Measurements from ENCODE around the gene NFKBIE. TPM values are rescaled to one million over a fixed set of nuclear protein-coding genes. Genes with fewer than 3 reads are reported as not detected.

NFKBIE gene
- total and polyA plus RNA-seq, 9 of the 15 experiments (the other 6 are each of a cell fraction or from before 2014, with no cell fraction given) = 2.1 to 16.4 (median 11.7) TPM

DNA sequence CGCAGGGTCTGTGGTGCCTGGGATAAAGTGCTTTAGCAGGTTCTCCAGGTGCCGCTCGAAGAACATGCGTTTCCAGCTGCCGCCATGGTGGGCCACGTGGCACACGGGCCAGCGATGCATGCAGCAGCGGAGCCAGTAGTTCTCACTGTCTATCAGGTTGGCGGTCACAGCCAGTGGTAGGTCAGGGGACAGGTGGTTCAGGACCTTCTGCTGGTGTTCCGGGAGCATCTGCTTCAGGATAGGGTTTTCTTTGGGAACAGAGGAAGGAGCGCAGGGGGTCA is 20.9 kb upstream of the NFKBIE start (continued):
- TF ChIP-seq, protein P1, sequence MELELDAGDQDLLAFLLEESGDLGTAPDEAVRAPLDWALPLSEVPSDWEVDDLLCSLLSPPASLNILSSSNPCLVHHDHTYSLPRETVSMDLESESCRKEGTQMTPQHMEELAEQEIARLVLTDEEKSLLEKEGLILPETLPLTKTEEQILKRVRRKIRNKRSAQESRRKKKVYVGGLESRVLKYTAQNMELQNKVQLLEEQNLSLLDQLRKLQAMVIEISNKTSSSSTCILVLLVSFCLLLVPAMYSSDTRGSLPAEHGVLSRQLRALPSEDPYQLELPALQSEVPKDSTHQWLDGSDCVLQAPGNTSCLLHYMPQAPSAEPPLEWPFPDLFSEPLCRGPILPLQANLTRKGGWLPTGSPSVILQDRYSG (tag; conservative IDR thresholded peaks at IDR 0.05; ENCODE audit: low read depth) = no peak
- peak in 1 of 3 experiments; percentile 55 for TF ChIP-seq YY1 (IDR thresholded peaks at IDR 0.05; ENCODE audit: borderline replicate concordance in 1 of 3, control insufficient read depth in 1 of 3, extremely low read depth in 1 of 3, insufficient read depth in 3 of 3, insufficient read length in 1 of 3, insufficient replicate concordance in 2 of 3, low read depth in 1 of 3, low read length in 2 of 3)

DNA sequence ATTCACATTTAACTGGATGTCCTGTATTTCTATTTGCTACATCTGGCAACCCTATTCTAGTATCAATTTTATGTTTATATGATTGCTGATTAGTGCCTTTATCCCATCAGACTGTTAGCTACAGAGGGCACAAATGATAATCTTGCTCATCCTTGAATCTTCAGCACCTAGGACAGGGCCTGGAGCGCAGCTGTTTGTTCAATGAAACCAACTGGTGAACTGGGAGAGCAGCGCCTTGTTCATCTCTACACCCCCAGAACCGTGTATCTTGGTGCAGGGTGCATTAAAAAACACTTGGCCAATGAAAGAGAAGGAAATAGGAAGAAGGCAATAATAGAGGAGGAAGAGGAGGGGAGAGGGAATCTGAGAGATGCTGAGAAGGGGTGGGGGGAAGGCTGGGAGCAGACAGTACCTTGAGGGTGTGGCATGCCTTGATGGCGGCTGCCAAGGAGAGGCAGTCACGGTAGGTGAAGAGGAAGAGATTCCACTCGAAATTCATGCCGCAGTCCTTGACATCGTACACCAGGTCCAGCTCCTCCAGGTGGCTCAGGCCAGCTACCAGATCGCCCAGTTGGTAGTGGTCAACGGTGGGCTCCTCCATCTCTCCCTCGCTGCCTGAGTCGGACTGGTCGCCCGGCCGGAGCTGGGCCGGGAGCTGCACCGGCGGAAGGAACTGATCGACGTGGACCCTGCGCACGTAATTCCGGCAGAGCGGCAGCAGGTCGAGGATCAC is 20.4 kb upstream of the NFKBIE start:
- peak; percentile 73 for FAIRE-seq
- H3K36me3 ChIP-seq (ENCODE audit: control insufficient read depth, insufficient read depth, low read length) = no peaks in the 10 kb centered on the region
- WGBS (ENCODE audit: insufficient coverage, low coverage, missing lambda C conversion rate) = 5% methylated on average over 25 of the region's 25 CpGs
- peak overlapping the region in 1 of 2 experiments; percentile 4; a peak in 1 of 4 replicates for H3K9ac ChIP-seq (ENCODE audit: insufficient read depth in 1 of 2, low read depth in 2 of 2, low read length in 2 of 2)
- ChIA-PET CTCF (ENCODE audit: low intra/inter-chr PET ratio) (no interaction called here), POLR2A (interaction anchor here (0.7 to 5.1 kb wide), 3 partner anchors 11 to 112 kb away, joined by 3 to 20 read pairs (median 6); partner anchors contain the start of gene HSP90AB1)
- in situ Hi-C loops (cut with MboI) (no loop called here), intact Hi-C loops (cut with micrococcal nuclease) (no loop called here)
- ATAC-seq = peak; percentile 72
- DNase-seq (ENCODE audit: extremely low read depth in 1 of 4, low spot score in 3 of 4) = peak in 2 of 4 experiments; percentile 47 to 55
- no peaks in the 10 kb centered on the region for H3K9me3 ChIP-seq (replicated peaks; ENCODE audit: control insufficient read depth, insufficient read depth, low read depth, low read length)
- no TSS peak for BruUV-seq (replicated peaks)
- H2AFZ ChIP-seq (ENCODE audit: low read depth, low read length) = no peak overlapping the region
- no peak overlapping the region for H3K27ac ChIP-seq (ENCODE audit: extremely low read depth, low read depth, low read length)
- no peak overlapping the region for H3K4me3 ChIP-seq
- H4K20me1 ChIP-seq (replicated peaks; ENCODE audit: control insufficient read depth, insufficient read depth, low read length) = no peaks in the 10 kb centered on the region; the same call in 1 of the 2 replicates
- peaks cover 51 to 86% of the 10 kb centered on the region in 2 experiments for H3K27me3 ChIP-seq (ENCODE audit: control insufficient read depth in 2 of 2, insufficient read depth in 2 of 2, low read length in 2 of 2)
- peaks cover 0 to 9% of the 10 kb centered on the region in 2 experiments; a peak in 2 of 5 replicates for H3K4me1 ChIP-seq (replicated peaks in 1 of 2; ENCODE audit: control insufficient read depth in 2 of 2, insufficient read depth in 2 of 2, low read length in 2 of 2)
- H3K79me2 ChIP-seq (ENCODE audit: control insufficient read depth, insufficient read depth, low read length) = no peaks in the 10 kb centered on the region
- H3K9me1 ChIP-seq (ENCODE audit: control insufficient read depth, insufficient read depth, low read length) = no peaks in the 10 kb centered on the region
- no peak overlapping the region for H3K4me2 ChIP-seq (ENCODE audit: insufficient read depth, low read length)
- no peak for TF ChIP-seq TCF7L2 (IDR thresholded peaks at IDR 0.05; ENCODE audit: low read depth, low read length)
- TF ChIP-seq KLF6 (CRISPR knock-in tag; IDR thresholded peaks at IDR 0.05; ENCODE audit: borderline replicate concordance) = no peak
- TF ChIP-seq GTF2A2 (tag; IDR thresholded peaks at IDR 0.05) = no peak
- no peak for TF ChIP-seq ZC3H4 (CRISPR knock-in tag; IDR thresholded peaks at IDR 0.05; ENCODE audit: borderline replicate concordance)
- TF ChIP-seq FOXA3 (CRISPR knock-in tag; conservative IDR thresholded peaks at IDR 0.05 in 1 of 2, IDR thresholded peaks at IDR 0.05 in 1 of 2) = no peak
- peak; percentile 98 for TF ChIP-seq EHMT2 (IDR thresholded peaks at IDR 0.05)
- TF ChIP-seq ZNF696 (CRISPR knock-in tag; conservative IDR thresholded peaks at IDR 0.05) = no peak
- no peak for TF ChIP-seq GABPA (tag; conservative IDR thresholded peaks at IDR 0.05; ENCODE audit: low read depth)
- TF ChIP-seq POLR3G (IDR thresholded peaks at IDR 0.05; ENCODE audit: extremely low read depth, insufficient read length, insufficient replicate concordance) = no peak
- TF ChIP-seq, protein P2, sequence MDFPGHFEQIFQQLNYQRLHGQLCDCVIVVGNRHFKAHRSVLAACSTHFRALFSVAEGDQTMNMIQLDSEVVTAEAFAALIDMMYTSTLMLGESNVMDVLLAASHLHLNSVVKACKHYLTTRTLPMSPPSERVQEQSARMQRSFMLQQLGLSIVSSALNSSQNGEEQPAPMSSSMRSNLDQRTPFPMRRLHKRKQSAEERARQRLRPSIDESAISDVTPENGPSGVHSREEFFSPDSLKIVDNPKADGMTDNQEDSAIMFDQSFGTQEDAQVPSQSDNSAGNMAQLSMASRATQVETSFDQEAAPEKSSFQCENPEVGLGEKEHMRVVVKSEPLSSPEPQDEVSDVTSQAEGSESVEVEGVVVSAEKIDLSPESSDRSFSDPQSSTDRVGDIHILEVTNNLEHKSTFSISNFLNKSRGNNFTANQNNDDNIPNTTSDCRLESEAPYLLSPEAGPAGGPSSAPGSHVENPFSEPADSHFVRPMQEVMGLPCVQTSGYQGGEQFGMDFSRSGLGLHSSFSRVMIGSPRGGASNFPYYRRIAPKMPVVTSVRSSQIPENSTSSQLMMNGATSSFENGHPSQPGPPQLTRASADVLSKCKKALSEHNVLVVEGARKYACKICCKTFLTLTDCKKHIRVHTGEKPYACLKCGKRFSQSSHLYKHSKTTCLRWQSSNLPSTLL (IDR thresholded peaks at IDR 0.05) = no peak
- TF ChIP-seq SMAD3 (CRISPR knock-in tag; conservative IDR thresholded peaks at IDR 0.05) = no peak
- no peak for TF ChIP-seq CBX8 (IDR thresholded peaks at IDR 0.05; ENCODE audit: borderline replicate concordance, extremely low read depth, low read depth, low read length, poor library complexity, severe bottlenecking)
- TF ChIP-seq EP300 (IDR thresholded peaks at IDR 0.05; ENCODE audit: low read length) = no peak
- TF ChIP-seq NFIX (CRISPR knock-in tag; IDR thresholded peaks at IDR 0.05; ENCODE audit: low read depth) = no peak
